NCI-H2196 treated with DMSO at 0.1 percent for 48 hours (cell line): Measurements from ENCODE around the gene E2F2.

ENCODE experiments used
- DNase-seq: peaks from one replicate; lab custom pipeline; 2025; ENCODE audit not compliant: unreplicated experiment; lab: John Stamatoyannopoulos, UW

Gene E2F2

DNA sequence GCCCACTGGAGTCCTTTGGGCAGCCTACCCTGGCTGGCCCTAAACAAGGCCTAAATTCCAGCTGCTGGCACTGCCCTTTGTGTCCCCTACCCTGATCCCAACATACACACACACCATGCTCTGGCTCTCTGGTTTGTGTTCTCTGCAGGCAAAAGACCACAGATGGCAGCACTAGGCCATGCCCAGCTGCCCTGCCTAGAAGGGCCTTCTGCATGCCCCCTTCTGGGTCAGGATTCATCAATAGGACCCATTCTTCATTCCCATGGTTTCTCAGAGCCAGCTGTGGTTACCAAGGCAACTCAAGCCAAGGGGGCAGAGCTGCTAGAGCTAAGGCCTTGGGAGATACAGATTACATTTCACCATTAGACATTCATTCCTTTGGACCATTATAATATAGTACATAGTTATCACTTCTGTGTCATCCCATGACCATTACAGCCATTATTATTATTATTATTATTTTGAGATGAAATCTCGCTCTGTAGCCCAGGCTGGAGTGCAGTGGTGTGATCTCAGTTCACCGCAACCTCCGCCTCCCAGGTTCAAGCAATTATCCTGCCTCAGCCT is 64.5 kb downstream of the E2F2 start:
- DNase-seq, result no peak

GRCh38 chr1:23463286-23463685 is 67.7 kb downstream of the E2F2 start:
- no peak for DNase-seq

DNA sequence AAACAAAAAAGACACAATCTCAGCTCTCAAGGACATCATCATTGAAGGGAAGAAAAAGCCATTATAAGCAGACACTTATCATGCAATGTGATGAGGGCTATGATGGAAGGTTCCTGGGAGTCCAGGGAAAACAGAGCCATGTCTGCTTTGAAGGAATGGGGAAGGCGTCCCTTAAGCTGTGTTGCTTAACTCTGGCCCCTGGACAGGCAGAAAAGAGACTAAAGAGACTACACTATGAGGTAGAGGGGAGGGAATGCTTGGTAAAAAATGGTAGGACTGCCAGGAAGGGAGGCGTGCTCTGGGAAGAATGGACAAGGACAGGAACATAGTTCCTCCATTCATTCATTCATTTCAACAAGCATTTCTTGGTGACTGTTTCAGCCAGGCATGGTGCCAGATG is 68.3 kb downstream of the E2F2 start:
- DNase-seq, result no peak

DNA sequence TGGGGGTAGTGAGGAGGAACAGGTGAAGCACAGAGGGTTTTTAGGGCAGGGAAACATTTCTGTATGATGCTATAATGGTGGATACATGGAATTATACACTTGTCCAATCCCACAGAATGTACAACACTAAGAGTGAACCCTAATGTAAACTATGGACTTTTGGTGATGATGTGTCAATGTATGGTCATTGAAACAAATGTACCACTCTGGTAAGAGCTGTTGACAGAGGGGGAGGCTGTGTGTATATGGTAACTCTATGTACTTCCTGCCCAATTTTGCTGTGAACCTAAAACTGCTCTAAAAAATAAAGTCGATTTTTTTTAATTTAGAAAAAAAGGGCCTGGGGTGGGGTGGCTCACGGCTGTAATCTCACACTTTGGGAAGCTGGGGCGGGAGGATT is 70.0 kb downstream of the E2F2 start:
- no peak for DNase-seq

- DNase-seq, result no peak
These were observed 70.5 kb downstream of the E2F2 start for GRCh38 chr1:23460519-23460918.

- no peak for DNase-seq
These were observed 71.7 kb downstream of the E2F2 start for GRCh38 chr1:23459338-23459757.
